OCI-M2 (cell line): ENCODE results near the gene RIMBP2.

ENCODE experiments used
- DNase-seq: peaks from one replicate; lab custom pipeline; 2025; ENCODE audit not compliant: unreplicated experiment; lab: John Stamatoyannopoulos, UW

Gene RIMBP2

DNA sequence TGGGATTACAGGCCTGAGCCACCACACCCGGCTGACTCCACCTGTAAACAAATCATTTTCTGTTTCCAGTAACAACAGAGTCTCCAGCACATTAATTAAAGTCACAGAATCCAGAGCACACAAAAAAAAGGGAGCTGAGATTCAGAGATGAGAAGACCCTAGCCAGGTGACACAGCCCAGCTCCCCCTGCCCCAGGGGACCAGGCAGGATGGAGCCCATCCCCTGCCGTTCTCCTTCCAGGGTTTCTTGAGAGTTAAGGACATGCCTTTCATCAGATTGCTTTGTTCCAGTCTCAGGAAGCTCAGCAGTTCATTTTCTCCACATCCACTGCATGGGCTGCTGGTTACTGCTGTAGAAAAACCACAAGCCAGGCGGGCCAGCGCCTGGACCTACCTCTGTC lies 81.2 kb downstream of the RIMBP2 start:
- DNase-seq: no peak

DNA sequence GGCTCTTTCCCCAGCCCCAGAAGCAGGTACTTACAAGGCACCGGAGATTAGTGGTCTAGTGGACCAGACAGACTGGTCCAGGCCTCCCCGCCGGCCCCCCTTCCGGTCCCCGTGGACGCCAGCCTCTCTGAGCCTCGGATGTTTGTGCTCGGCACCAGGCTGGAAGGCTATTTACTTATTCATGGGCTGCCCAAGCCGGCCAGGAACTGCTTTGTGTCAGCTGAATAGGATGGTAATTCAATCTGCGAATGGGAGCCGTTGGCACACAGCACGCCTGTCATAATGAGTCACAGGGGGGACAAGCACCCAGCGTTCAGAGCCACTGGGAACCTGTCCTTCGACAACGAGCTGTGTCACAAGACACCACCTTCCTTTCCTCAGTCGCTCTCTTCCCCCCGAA lies 82.3 kb downstream of the RIMBP2 start:
- DNase-seq: no peak

DNA sequence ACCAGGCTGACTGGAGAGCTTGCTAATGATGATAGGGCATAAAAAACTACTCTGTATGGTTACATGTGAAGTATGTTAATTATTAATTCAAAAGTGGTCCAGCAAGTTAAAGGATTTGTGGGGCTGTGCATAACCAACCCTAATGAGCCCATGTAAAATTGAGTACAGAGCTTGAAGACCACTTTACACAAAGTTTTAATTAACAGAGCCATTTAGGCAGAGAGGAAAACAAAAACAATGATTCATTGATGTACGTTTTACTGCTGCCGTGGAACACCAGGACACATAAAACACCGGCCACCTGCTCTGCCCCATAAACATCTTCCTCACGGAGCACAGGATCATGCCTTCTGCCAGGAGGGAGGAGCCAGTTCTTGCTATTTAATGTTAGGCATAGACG lies 83.5 kb downstream of the RIMBP2 start:
- no peak for DNase-seq

DNA sequence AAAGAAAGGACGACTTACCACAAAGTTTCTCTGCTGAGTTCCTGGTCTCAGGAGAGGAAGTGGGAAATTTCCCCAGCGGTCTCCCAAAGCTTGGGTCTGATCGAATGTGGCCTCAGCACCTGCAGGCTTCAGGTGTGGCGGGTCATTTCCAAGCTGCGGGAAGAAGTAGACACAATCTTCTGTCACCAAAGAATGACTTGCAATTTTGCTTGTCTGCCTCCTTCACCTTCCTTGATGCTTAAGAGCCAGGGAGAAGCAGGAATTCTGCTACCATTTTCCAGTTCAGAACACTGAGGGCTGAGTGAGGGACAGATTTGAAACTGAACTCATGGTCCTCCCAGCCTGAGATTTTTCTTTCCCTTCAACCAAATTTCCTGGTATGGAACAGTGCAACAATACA lies 87.8 kb downstream of the RIMBP2 start:
- no peak for DNase-seq

DNA sequence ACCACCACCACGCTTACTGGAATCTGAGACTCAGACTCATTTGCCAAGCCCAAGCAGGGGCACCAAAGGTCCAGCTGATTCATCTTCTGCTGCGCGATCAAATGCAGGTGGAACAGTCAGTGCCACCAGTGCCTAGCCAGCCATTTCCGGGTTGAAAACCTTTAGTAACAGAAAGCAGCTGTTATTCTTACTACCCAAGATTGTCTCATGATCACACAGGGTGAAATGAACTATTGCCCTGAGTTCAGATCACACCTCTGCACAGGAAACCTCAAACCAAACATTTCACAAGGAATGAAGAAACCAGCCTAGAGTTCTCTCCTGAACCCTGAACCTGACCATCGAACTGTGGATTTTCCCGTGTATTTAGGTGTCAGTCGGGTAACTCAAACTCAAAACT lies 88.9 kb downstream of the RIMBP2 start:
- no peak for DNase-seq

DNA sequence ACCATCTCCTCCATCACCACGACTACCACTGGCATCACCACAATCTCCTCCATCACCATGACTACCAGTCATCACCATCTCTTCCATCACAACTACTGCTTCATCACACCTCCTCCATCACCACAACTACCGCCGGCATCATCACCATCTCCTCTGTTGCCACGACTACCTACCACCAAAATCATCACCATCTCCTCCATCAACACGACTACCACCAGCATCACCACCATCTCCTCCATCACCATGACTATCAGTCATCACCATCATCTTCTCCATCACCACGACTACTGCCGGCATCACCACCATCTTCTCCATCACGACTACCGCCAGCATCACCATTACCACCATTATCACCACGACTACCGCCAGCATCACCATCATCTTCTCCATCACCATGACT lies 89.5 kb downstream of the RIMBP2 start:
- DNase-seq: no peak

DNA sequence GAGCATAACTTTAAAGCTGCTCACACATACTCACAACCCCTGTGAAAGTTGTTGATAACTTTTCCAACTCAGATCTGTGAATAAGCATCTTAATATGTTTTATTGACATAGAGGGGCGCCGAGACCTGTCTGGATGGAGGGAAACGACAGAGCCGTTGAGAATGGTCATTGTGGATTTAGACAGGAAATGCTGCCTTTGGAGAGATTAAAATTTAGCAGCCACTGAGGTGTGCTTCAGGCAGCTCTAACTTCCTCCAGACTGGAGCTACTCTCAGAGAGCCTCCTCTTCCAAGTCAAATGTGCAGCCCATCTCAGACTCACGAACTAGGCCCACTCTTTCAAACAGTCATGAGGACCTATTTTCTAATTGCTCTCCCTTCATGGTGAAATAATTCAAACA lies 90.9 kb downstream of the RIMBP2 start:
- DNase-seq: no peak

DNA sequence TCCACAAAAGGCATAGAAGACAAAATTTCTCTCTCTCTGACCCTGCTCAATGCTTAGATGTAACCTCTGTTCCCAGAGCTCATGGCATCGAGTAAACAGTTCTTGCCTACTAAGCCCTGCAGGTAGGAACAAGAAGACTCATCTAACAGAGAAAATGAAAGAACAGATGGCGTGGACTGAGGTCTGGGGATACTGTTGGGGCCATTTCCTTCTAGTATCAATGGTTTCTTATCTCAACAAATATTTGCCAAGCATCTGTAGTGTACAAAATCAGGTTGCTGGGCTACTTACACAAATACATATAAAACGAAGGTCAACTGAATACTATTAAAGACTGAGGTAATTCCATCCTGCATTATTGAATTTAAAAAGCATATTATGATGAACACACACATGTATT lies 93.3 kb downstream of the RIMBP2 start:
- DNase-seq: no peak

DNA sequence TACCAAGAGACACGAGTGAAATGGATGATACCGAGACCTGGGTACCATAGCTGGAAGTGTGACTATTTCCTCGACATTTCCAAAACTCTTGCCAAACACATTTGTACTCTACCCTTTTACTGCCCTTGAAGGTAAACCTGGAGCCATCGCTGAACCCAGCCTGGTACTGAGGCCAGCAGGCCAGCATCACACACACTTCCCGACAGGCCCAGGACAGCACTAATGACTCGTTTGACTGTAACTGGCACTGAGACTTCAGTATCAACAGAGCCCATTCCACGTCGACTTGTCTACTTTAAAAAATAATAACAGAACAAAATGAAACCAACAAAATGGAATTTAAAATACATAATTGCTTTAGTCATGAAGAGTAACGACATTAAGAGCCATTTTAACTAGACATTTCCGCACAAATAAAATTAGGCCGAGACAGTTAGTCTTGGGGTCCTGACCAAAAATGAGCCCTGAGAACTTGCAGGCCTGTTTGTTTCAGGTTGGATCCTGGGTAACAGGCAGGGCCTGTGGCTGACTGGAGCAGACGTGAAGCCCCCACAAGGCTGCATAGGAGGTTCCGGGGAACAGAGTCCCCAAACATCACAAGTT lies 94.3 kb downstream of the RIMBP2 start:
- no peak for DNase-seq

DNA sequence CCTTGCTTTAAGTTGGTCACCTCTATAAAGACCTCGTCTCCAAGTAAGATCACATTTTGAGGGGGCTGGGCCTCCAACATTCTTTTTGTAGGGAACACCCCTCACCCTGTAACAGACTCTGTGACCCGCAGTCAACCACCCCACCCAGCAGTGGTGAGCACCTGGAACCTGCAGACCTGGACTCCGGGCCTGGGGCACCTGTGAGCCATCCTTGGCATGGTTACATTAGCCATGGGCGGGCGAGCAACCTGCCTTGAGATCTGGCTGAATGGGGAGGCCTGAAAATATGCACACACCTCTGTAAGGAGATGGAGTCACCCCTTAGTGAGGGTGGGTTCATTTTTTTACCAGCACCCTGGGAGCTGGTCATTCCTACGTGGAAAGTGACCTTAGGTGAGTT lies 95.3 kb downstream of the RIMBP2 start:
- DNase-seq: no peak

DNA sequence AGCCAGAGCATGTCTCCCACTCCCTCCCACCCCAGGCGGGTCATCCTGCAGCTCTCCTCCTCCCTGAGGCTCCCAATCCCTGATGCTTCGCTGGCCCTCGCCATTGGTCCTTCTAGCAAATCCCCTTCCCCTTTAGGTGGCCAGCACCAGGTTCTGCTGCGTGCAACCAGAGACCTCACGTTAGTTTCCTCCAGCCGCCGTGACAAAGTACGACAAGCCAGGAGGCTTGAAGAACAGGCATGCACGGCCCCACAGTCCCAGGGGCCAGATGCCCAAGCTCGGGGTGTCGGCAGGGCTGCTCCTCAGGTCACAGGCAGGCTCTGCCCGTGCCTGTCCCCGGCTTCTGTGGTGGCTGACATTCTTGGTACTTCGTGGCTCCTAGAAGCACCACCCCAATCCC lies 95.8 kb downstream of the RIMBP2 start:
- DNase-seq: no peak

DNA sequence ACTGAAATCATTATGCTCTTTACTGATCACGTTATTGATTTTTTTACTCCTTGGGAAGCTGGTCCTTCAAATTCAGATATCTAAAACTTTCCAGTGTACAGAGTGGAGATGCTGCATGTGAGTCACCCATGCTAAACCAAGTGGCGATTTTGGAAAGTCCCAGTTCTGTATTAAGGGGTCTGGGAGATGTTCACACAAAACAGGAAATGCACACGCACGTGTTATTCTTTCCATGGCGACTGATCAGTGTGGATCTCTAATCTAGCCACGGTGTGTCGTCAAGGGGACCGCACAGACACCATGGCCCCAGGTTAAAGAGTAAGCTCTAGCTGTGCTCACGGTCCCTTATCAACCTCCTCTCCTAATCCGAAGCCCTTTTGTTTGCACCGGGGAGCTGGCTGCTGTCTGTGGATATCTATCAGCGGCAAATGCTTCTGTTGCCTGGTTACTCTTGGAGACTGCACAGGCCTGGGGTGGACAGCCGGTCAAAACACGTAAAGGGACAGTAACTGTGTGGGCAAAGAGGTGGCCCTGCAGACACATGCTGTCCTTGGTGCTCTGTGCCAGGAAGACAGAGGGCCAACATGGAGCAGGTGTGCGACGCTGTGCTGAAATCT lies 96.6 kb downstream of the RIMBP2 start:
- DNase-seq: no peak

DNA sequence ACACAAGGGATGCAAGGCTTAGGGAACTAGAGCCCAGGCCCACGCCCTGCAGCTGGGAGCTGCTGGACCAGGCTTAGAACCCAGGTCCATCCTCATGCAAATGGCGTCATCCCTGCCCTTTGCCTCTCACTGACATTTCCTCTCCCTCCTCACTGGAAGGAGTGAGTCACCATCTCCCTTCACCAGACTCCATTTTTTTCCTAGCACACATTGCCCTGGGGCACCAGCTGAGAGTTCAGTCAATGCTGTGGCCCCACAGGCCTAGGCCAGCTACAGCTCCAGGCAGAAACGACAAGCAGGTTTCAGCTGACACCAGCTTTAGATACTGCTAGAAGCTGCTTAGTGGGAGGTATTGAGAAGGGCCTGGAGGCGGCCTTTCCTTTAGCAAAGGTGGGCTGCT lies 98.9 kb downstream of the RIMBP2 start:
- DNase-seq: no peak

DNA sequence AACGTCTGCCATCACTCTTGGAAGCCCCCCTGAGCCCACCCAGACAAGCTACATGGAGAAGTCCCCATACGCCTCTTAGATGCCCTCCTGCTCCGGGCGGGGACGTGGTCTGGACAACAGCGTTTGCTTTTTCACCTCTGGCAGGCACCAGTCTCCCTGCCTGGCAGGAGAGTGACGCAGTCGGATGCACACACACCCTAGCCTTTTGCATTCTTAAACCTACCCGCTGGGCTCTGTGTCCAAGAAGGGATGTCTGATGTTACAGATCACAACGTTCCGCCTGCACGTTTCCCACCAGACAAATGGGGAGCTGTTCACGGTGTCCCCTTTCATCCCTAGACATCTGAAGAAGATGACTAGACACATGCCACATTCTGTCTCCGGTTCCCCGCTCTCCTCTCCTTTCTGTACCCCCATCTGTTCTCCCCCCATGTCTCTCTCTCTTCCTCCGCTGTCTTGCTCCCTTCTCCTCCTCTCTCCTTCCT lies 100.2 kb downstream of the RIMBP2 start:
- no peak for DNase-seq

DNA sequence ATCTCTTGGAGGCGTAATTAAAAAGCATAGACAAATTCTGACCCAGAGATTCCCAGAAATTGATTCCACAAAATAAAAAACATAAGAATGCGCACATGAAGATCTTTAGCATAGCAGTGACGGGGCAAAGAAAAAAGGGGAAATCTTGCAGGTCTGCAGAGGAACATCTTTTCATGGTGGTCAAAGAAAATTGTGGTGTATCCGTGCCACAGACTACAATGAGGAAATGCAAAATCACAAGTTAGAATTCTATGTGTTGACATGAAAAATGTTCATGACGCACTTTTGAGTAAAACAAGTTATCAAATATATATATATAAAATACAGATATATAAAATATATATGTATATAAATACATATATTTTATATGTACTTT lies 101.6 kb downstream of the RIMBP2 start:
- no peak for DNase-seq

DNA sequence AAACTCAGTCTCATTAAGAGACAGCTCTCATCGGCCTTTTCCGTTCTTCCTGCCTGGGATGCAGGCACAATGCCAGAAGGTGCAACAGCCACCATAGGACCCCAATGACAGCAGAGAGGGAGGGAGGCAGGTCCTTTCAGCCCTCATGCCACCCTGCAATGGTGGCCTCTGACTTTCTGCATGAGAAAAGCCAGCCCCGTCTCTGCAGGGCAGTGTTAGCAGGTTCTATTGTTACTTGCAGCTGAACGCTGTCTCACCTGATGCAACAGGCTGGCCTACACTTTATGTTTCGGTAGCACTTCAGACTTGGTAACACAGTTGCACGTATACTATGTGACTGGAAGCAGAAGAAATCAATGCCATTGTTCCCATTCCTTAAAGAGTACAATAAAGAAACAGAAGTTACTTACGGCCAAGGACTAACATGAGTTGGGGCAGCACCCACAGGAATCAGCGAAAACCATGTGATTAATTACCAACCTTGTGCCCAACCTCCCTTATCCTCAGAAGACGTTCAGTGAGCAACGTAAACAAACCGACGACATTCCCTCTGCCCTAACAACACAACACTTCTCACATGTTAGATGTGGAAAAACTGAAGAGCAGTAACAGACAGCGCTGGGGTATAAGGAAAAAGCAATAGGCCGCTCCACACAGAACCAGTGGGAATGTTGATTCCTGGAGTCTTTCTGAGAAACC lies 102.1 kb downstream of the RIMBP2 start:
- DNase-seq: no peak

DNA sequence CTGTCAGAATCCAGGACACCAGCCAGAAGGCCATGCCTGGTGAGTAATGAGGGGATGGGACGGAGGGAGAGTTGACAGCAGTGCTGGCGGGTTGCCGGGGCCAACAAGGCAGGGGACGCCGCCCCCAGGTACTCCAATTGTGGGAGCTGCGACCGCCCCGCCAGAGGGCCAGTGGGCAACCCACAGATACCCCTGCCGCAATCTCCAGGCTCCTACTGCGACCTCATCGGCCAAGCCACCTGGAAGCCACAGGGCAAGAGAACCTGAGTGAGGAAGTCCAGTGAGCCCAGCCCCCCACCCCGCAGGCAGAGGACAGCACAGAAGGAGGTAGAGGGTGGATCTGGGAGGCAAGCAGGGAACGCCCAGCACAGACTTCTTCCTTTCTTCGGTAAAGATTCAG lies 103.0 kb downstream of the RIMBP2 start:
- DNase-seq: no peak

DNA sequence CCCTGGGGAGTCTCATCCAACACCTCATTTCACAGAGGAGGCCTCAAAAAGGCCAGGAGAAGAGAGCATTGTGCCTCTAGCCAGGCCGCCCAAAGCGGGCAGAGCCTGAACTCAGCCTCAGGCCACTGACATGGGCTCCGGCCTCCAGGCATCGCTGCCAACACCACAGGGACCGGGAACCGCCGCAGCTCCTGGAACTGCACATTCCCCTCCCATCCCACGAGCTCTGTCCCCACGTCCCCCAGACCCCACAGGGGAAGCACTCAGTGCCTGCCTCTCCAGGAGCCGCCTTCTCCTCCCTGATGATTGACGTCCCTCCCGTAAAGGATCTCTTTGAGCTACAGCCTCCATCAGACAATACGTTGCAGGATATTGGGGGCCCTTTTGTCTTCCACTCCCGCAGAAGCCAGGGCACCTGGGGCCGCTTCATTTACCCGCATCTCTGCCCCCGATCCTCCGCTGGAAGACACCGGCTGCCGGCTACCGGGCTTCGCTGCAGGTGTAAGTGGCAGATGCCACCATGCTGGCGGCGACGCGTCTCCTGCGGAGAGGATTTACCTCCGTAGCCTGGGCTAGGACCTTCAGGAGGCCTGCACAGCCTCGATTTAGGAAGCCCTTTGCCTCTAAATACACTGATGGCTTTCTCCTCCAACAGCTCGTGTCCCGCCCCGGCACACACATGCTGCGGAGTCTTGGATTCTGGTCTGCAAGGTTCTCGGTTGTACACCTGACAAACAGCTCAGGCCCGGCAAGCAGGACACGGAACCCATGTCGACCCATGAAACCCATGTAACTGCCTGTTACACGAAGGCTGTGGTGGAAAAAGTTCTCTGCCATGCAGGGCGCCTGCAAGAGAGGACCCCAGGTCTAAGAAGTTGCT lies 104.8 kb downstream of the RIMBP2 start:
- no peak for DNase-seq

DNA sequence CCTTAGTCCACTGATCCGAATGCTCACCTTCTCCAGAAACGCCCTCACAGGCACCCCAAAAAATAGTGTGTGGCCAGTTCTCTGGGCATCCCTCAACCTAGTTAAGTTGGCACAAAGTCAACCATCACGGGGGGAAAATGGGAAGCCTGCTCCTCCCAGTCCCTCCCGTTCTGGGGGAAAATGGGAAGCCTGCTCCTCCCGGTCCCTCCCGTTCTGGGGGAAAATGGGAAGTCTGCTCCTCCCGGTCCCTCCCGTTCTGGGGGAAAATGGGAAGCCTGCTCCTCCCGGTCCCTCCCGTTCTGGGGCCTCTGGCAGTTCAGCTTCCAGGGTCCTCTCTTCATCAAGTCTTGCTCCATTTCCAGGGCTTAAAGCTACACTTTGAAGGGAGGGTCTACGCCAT lies 106.1 kb downstream of the RIMBP2 start:
- no peak for DNase-seq

DNA sequence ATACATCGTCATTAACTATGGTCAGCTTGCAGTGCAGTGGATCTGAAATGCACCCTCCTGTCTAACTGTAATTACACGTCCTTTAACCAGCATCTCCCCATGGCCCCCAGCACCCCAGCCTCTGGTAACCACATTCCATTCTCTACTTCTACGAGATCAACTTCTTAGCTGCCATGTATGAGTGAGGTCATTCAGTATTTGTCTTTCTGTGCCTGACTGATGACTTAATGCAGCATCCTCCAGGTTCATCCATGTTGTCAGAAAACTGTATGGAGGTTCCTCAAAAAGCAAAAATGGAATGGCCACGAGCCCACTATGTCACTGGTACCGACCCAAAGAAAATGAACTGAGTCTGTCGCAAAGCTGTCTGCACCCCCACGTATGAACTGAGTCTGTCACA lies 107.3 kb downstream of the RIMBP2 start:
- DNase-seq: no peak

DNA sequence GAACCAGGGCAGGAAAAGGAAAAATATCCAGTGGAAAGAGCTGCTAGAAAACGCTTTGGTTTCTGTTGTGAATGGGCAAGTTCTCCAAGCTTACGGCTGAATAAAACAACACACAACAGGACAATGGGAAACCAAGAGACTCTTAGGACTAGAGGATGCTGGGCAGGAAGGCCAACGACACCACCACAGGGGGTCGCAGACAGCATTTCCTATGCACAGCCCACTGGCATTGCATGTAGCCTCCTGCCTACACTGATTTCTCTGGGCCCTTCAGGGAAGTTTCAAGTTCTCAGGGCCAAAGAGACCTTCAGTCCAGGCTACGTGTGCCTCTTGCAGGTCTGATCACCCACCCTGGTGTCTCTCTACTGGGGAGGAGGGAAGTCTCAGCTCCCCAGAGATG lies 108.0 kb downstream of the RIMBP2 start:
- no peak for DNase-seq

DNA sequence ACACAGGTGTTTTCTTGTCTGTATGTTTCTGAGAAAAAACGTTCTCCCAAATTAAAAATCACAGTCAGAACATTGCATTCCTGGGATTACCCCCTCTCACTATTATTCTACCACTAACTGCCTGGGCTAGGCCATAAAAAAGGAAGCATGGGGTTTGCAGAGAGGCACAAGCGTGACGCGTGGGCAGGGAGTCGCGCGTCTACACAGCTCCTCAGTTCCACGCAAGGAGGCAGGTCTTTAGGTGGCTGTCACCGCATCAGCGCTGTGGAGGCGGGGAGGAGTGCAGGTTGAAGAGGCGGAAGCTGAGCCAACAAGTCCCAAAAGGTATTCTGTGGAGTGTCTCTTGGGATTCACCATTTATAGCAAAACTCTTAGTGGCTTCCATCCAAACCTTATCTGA lies 109.9 kb downstream of the RIMBP2 start:
- DNase-seq: no peak
